Mesendoderm (in vitro differentiated cells): ENCODE data around the gene QSER1.
"Not testable (repeated sequence)": the region's sequence is repeated elsewhere in the genome, so short reads cannot be mapped to it uniquely, and the experiment has no call there.

Source experiments
- DNase-seq: peaks from one replicate; pipeline ENCODE4 v3.0.0; 2013
- H2AK5ac ChIP-seq: 2 replicates; pipeline ENCODE4 v1.6.1; 2013; ENCODE audit warnings: low read length, inconsistent platforms
- H2BK120ac ChIP-seq: 2 replicates; pipeline ENCODE4 v1.6.1; 2013; ENCODE audit warnings: low read depth, mild to moderate bottlenecking, low read length, moderate library complexity, mixed read lengths
- H2BK15ac ChIP-seq: replicated peaks from 2 replicates; pipeline ENCODE4 v1.6.1; 2013; ENCODE audit warnings: low read depth, mild to moderate bottlenecking, moderate library complexity
- H2BK5ac ChIP-seq: 2 replicates; pipeline ENCODE4 v1.6.1; 2013; ENCODE audit warnings: low read length, inconsistent platforms
- H3K18ac ChIP-seq: 2 replicates; pipeline ENCODE4 v1.6.1; 2013; ENCODE audit warnings: mild to moderate bottlenecking, low read length, mixed read lengths
- H3K23ac ChIP-seq: one replicate; pipeline ENCODE4 v1.6.1; 2013; ENCODE audit warnings: low read length
- H3K27ac ChIP-seq: 2 replicates; pipeline ENCODE4 v1.5.1; 2013; ENCODE audit warnings: low read depth, mild to moderate bottlenecking, inconsistent platforms, low read length, moderate library complexity
- H3K27me3 ChIP-seq: 2 replicates; pipeline ENCODE4 v1.6.1; 2013; ENCODE audit warnings: low read length, control low read depth, mild to moderate bottlenecking, inconsistent platforms; ENCODE audit not compliant: insufficient read depth, poor library complexity
- H3K36me3 ChIP-seq: 2 replicates; pipeline ENCODE4 v1.6.1; 2013; ENCODE audit warnings: low read length, inconsistent platforms; ENCODE audit not compliant: control insufficient read depth, insufficient read depth
- H3K4ac ChIP-seq: one replicate; pipeline ENCODE4 v1.6.1; 2013; ENCODE audit warnings: low read depth, mild to moderate bottlenecking, low read length, moderate library complexity
- H3K4me1 ChIP-seq: 2 replicates; pipeline ENCODE4 v1.6.1; 2013; ENCODE audit warnings: low read depth, low read length, inconsistent platforms; ENCODE audit not compliant: control insufficient read depth
- H3K4me2 ChIP-seq: 2 replicates; pipeline ENCODE4 v1.6.1; 2013; ENCODE audit warnings: low read length
- H3K4me3 ChIP-seq: 2 replicates; pipeline ENCODE4 v1.5.1; 2013; ENCODE audit warnings: mild to moderate bottlenecking, low read length
- H3K56ac ChIP-seq: one replicate; pipeline ENCODE4 v1.6.1; 2013; ENCODE audit warnings: low read length
- H3K79me1 ChIP-seq: 2 replicates; pipeline ENCODE4 v1.6.1; 2013; ENCODE audit warnings: low read length, inconsistent platforms
- H3K79me2 ChIP-seq: 2 replicates; pipeline ENCODE4 v1.6.1; 2013; ENCODE audit warnings: mild to moderate bottlenecking, low read length; ENCODE audit not compliant: control insufficient read depth, insufficient read depth
- H3K9ac ChIP-seq: 2 replicates; pipeline ENCODE4 v1.6.1; 2013; ENCODE audit warnings: low read length, inconsistent platforms
- H4K5ac ChIP-seq: one replicate; pipeline ENCODE4 v1.6.1; 2013; ENCODE audit warnings: low read length
- H4K8ac ChIP-seq: one replicate; pipeline ENCODE4 v1.6.1; 2013; ENCODE audit warnings: low read depth, mild to moderate bottlenecking, control low read depth, low read length, moderate library complexity
- WGBS: extraction: QIAGEN DNeasy Blood & Tissue Kit; methylation state at CpG from one replicate; pipeline ENCODE4 v1.1.7; 2013; ENCODE audit warnings: low lambda C conversion rate, missing lambda C conversion rate; ENCODE audit not compliant: insufficient coverage; ENCODE audit errors: extremely low coverage; 5-methylcytosine and 5-hydroxymethylcytosine counted together

The QSER1 gene

GRCh38 chr11:32855601-32856000 is 37.0 kb upstream of the QSER1 start:
- Histone ChIP-seq H3K4ac (no peak overlapping the region), H3K4me2 (no peak overlapping the region), H4K5ac (no peak overlapping the region), H3K27me3 (no peaks in the 10 kb centered on the region), H3K4me1 (no peaks in the 10 kb centered on the region), H2BK5ac (no peak overlapping the region), H3K9ac (no peak overlapping the region), H2BK120ac (no peak overlapping the region), H4K8ac (no peak overlapping the region), H3K56ac (no peak overlapping the region), H3K18ac (no peak overlapping the region), H2AK5ac (no peak overlapping the region), H2BK15ac (no peak overlapping the region), H3K4me3 (no peak overlapping the region), H3K23ac (no peak overlapping the region), H3K79me2 (no peaks in the 10 kb centered on the region), H3K36me3 (no peaks in the 10 kb centered on the region), H3K79me1 (no peaks in the 10 kb centered on the region), H3K27ac (no peak overlapping the region)
- WGBS, result no CpG with 5 or more reads among the region's 2 CpGs
- no peak for DNase-seq

GRCh38 chr11:32858731-32859130 is 33.9 kb upstream of the QSER1 start:
- no peak overlapping the region for H4K8ac ChIP-seq
- no peak overlapping the region for H2BK5ac ChIP-seq
- no peaks in the 10 kb centered on the region for H3K79me1 ChIP-seq
- H2AK5ac ChIP-seq, result no peak overlapping the region
- no peak overlapping the region for H3K4me2 ChIP-seq
- no peak overlapping the region for H3K18ac ChIP-seq
- H3K4ac ChIP-seq, result no peak overlapping the region
- H3K23ac ChIP-seq, result no peak overlapping the region
- H2BK15ac ChIP-seq, result no peak overlapping the region
- H3K56ac ChIP-seq, result no peak overlapping the region
- WGBS, result no CpG with 5 or more reads among the region's 1 CpG
- H3K79me2 ChIP-seq, result no peaks in the 10 kb centered on the region
- H3K9ac ChIP-seq, result no peak overlapping the region
- H2BK120ac ChIP-seq, result no peak overlapping the region
- no peak overlapping the region for H3K27ac ChIP-seq
- H3K4me3 ChIP-seq, result no peak overlapping the region
- no peak overlapping the region for H4K5ac ChIP-seq
- no peaks in the 10 kb centered on the region for H3K27me3 ChIP-seq
- no peaks in the 10 kb centered on the region for H3K36me3 ChIP-seq
- H3K4me1 ChIP-seq, result no peaks in the 10 kb centered on the region
- DNase-seq, result peak; percentile 7

GRCh38 chr11:32861850-32862577 is 30.6 kb upstream of the QSER1 start:
- no peak overlapping the region for H2AK5ac ChIP-seq
- WGBS, result no CpG with 5 or more reads among the region's 3 CpGs

GRCh38 chr11:32864555-32864954 is 28.1 kb upstream of the QSER1 start:
- Histone ChIP-seq H3K4me2 (no peak overlapping the region), H3K9ac (no peak overlapping the region), H3K18ac (no peak overlapping the region), H3K36me3 (no peaks in the 10 kb centered on the region), H3K4ac (no peak overlapping the region), H3K79me1 (no peaks in the 10 kb centered on the region), H2BK120ac (no peak overlapping the region), H3K56ac (no peak overlapping the region), H3K27me3 (no peaks in the 10 kb centered on the region), H3K79me2 (no peaks in the 10 kb centered on the region), H3K4me3 (no peak overlapping the region), H2BK5ac (no peak overlapping the region), H2BK15ac (no peak overlapping the region), H2AK5ac (no peak overlapping the region), H3K4me1 (no peaks in the 10 kb centered on the region), H4K8ac (no peak overlapping the region), H4K5ac (no peak overlapping the region), H3K27ac (no peak overlapping the region), H3K23ac (no peak overlapping the region)
- DNase-seq, result no peak

More at GRCh38 chr11:32861850-32862577, 30.6 kb upstream of the QSER1 start:
- H3K27me3 ChIP-seq, result no peaks in the 10 kb centered on the region
- H3K79me2 ChIP-seq, result no peaks in the 10 kb centered on the region
- H3K27ac ChIP-seq, result no peak overlapping the region
- H3K79me1 ChIP-seq, result no peaks in the 10 kb centered on the region
- no peak overlapping the region for H3K4me2 ChIP-seq
- no peak overlapping the region for H4K5ac ChIP-seq
- H4K8ac ChIP-seq, result no peak overlapping the region
- H3K4me3 ChIP-seq, result no peak overlapping the region
- no peak overlapping the region for H3K18ac ChIP-seq
- H3K36me3 ChIP-seq, result no peaks in the 10 kb centered on the region
- H2BK120ac ChIP-seq, result no peak overlapping the region
- no peak overlapping the region for H2BK5ac ChIP-seq
- no peaks in the 10 kb centered on the region for H3K4me1 ChIP-seq
- no peak overlapping the region for H3K23ac ChIP-seq
- H3K4ac ChIP-seq, result no peak overlapping the region
- no peak overlapping the region for H2BK15ac ChIP-seq
- no peak overlapping the region for H3K9ac ChIP-seq
- H3K56ac ChIP-seq, result no peak overlapping the region
- no peak for DNase-seq

- not testable (repeated sequence) for H3K79me1 ChIP-seq, H4K5ac ChIP-seq, H3K36me3 ChIP-seq, H3K56ac ChIP-seq, H3K4ac ChIP-seq, H3K4me3 ChIP-seq, H3K9ac ChIP-seq, H3K4me2 ChIP-seq, H2AK5ac ChIP-seq, H3K18ac ChIP-seq, H4K8ac ChIP-seq, H3K23ac ChIP-seq, H3K27ac ChIP-seq, H3K4me1 ChIP-seq, H2BK15ac ChIP-seq, DNase-seq, H2BK120ac ChIP-seq, H3K27me3 ChIP-seq, H3K79me2 ChIP-seq, H2BK5ac ChIP-seq
- WGBS, result no CpG with 5 or more reads among the region's 4 CpGs
These were observed 23.9 kb upstream of the QSER1 start for GRCh38 chr11:32868752-32869151.

- peak; percentile 64 for DNase-seq
- H3K27me3 ChIP-seq, result no peaks in the 10 kb centered on the region
- H2AK5ac ChIP-seq, result no peak overlapping the region
- WGBS, result no CpG with 5 or more reads among the region's 2 CpGs
- no peaks in the 10 kb centered on the region for H3K79me2 ChIP-seq
- no peak overlapping the region for H3K56ac ChIP-seq
- no peak overlapping the region for H2BK15ac ChIP-seq
- no peak overlapping the region for H3K9ac ChIP-seq
- no peaks in the 10 kb centered on the region for H3K79me1 ChIP-seq
- H3K36me3 ChIP-seq, result no peaks in the 10 kb centered on the region
- no peak overlapping the region for H3K18ac ChIP-seq
- H3K4ac ChIP-seq, result no peak overlapping the region
- H3K4me3 ChIP-seq, result no peak overlapping the region
- no peak overlapping the region for H2BK120ac ChIP-seq
- no peak overlapping the region for H2BK5ac ChIP-seq
- no peak overlapping the region for H4K5ac ChIP-seq
- no peaks in the 10 kb centered on the region for H3K4me1 ChIP-seq
- H3K27ac ChIP-seq, result no peak overlapping the region
- no peak overlapping the region for H4K8ac ChIP-seq
- H3K4me2 ChIP-seq, result no peak overlapping the region
- no peak overlapping the region for H3K23ac ChIP-seq
These were observed 21.9 kb upstream of the QSER1 start for GRCh38 chr11:32870676-32871075.
